A549 (cell line): ENCODE measurements around the gene F2. TPM values are rescaled to one million over a fixed set of nuclear protein-coding genes. Genes with fewer than 3 reads are reported as not detected.

Experiments used
- ATAC-seq, 2 experiments: fragments of 200-7000 bp in 1 of 2; fragments of >200 bp in 1 of 2; cut with Nextera tagmentation in 1 of 2; cut with Tn5 transposase in 1 of 2; 3 replicates each; pipeline versions ENCODE4 v1.8.0 to v1.9.1; 2018 to 2020; ENCODE audit warnings: mild to moderate bottlenecking in 1 of 2, moderate library complexity in 1 of 2
- CTCF ChIA-PET: fragments of 300-600 bp; sonication (Branson Sonifier 250); formaldehyde crosslinking; extraction: SDS; loops from one replicate; lab custom pipeline; 2021; ENCODE audit warnings: antibody characterized with exemption, inconsistent platforms; lab: Yijun Ruan, JAX
- POLR2A ChIA-PET: fragments of 350-600 bp; formaldehyde crosslinking; extraction: SDS; loops from one replicate; lab custom pipeline; 2021; ENCODE audit warnings: antibody characterized with exemption, inconsistent platforms; lab: Yijun Ruan, JAX
- DNase-seq, 2 experiments: peaks; one replicate each; pipeline versions ENCODE4 v3.0.0 to v3.0.0-alpha.2; 2011 to 2016; ENCODE audit warnings: low read depth in 1 of 2, low spot score in 1 of 2
- FAIRE-seq: peaks from 2 replicates; lab custom pipeline; 2011; peaks lifted over from hg19 to GRCh38; lab: Jason Lieb, UNC
- H3K27ac ChIP-seq, 2 experiments: fragments of >200 bp; sonication (Bioruptor Twin); formaldehyde crosslinking; 3 replicates each; pipeline ENCODE4 v1.5.1; 2016 to 2017
- H3K4me1 ChIP-seq: fragments of >200 bp; sonication (Bioruptor Twin); formaldehyde crosslinking; 3 replicates; pipeline ENCODE4 v1.6.1; 2016
- H3K4me2 ChIP-seq: fragments of >200 bp; sonication (Bioruptor Twin); formaldehyde crosslinking; 3 replicates; pipeline ENCODE4 v1.6.1; 2016
- H3K4me3 ChIP-seq: fragments of >200 bp; sonication (Bioruptor Twin); formaldehyde crosslinking; 3 replicates; pipeline ENCODE4 v1.5.1; 2016
- H3K9me3 ChIP-seq: fragments of >200 bp; sonication (Bioruptor Twin); formaldehyde crosslinking; 3 replicates; pipeline ENCODE4 v1.6.1; 2016
- ATOH8 ChIP-seq: fragments of 250-450 bp; sonication (Bioruptor Pico); IDR thresholded peaks from 2 replicates; pipeline ENCODE4 v1.5.0; 2020; ENCODE audit warnings: low read depth, mild to moderate bottlenecking, moderate library complexity
- CBX2 ChIP-seq: fragments of 200-600 bp; sonication (generic); IDR thresholded peaks from 2 replicates; pipeline ENCODE4 v1.6.1; 2016; ENCODE audit warnings: low read depth, mild to moderate bottlenecking, borderline replicate concordance
- EHMT2 ChIP-seq: fragments of 200-600 bp; sonication (generic); IDR thresholded peaks from 2 replicates; pipeline ENCODE4 v1.6.1; 2016; ENCODE audit warnings: antibody characterized with exemption, low read depth, mild to moderate bottlenecking, moderate library complexity
- FOSL2 ChIP-seq, 2 experiments: fragments of 450-650 bp in 1 of 2; fragments of >200 bp in 1 of 2; sonication (Bioruptor Twin) in 1 of 2; formaldehyde crosslinking; IDR thresholded peaks; 2 replicates each; pipeline versions ENCODE4 v1.5.0 to v1.6.1; 2016 to 2020; ENCODE audit warnings: mild to moderate bottlenecking in 1 of 2, moderate library complexity in 1 of 2
- HDAC2 ChIP-seq: fragments of 200-600 bp; sonication (generic); IDR thresholded peaks from 2 replicates; pipeline ENCODE4 v1.6.1; 2016
- HOXB5 ChIP-seq: fragments of 250-450 bp; sonication (Bioruptor Pico); IDR thresholded peaks from 2 replicates; pipeline ENCODE4 v1.5.0; 2020; ENCODE audit warnings: mild to moderate bottlenecking, moderate library complexity
- JUNB ChIP-seq: fragments of >200 bp; sonication (Bioruptor Twin); formaldehyde crosslinking; IDR thresholded peaks from 2 replicates; pipeline ENCODE4 v1.6.1; 2016
- NFE2L2 ChIP-seq: fragments of 150-350 bp; conservative IDR thresholded peaks from 2 replicates; pipeline ENCODE4 v1.6.1; 2014; ENCODE audit warnings: low read length
- NPAS2 ChIP-seq: fragments of 250-450 bp; sonication (Bioruptor Pico); IDR thresholded peaks from 2 replicates; pipeline ENCODE4 v1.8.0; 2022; ENCODE audit warnings: mild to moderate bottlenecking, moderate library complexity, borderline replicate concordance
- NR3C1 ChIP-seq: fragments of >200 bp; sonication (Bioruptor Twin); formaldehyde crosslinking; IDR thresholded peaks from 3 replicates; pipeline ENCODE4 v1.6.1; 2017
- POLR2A ChIP-seq: IDR thresholded peaks from 2 replicates; pipeline ENCODE4 v1.6.1; 2012; ENCODE audit warnings: mild to moderate bottlenecking, low read length
- RAD21 ChIP-seq, 2 experiments: fragments of >200 bp in 1 of 2; sonication (Bioruptor Twin) in 1 of 2; formaldehyde crosslinking in 1 of 2; IDR thresholded peaks in 1 of 2; conservative IDR thresholded peaks in 1 of 2; 2 replicates in 1 of 2; 3 replicates in 1 of 2; pipeline ENCODE4 v1.6.1; 2012 to 2018; ENCODE audit warnings: inconsistent platforms in 1 of 2
- RFX5 ChIP-seq: fragments of 450-650 bp; IDR thresholded peaks from 2 replicates; pipeline ENCODE4 v1.7.1; 2014; ENCODE audit warnings: antibody characterized with exemption, mild to moderate bottlenecking, moderate library complexity
- SREBF2 ChIP-seq: fragments of 450-650 bp; IDR thresholded peaks from 2 replicates; pipeline ENCODE4 v1.6.1; 2014; ENCODE audit warnings: mild to moderate bottlenecking, moderate library complexity
- TFCP2L1 ChIP-seq: fragments of 250-450 bp; sonication (Bioruptor Pico); IDR thresholded peaks from 2 replicates; pipeline ENCODE4 v1.5.0; 2021; ENCODE audit warnings: mild to moderate bottlenecking
- USF2 ChIP-seq: fragments of 450-650 bp; IDR thresholded peaks from 2 replicates; pipeline ENCODE4 v1.6.1; 2014; ENCODE audit warnings: antibody characterized with exemption
- ZC3H11A ChIP-seq: fragments of 450-650 bp; IDR thresholded peaks from 2 replicates; pipeline ENCODE4 v1.6.1; 2014; ENCODE audit warnings: antibody characterized with exemption, mild to moderate bottlenecking
- ZFP36 ChIP-seq: fragments of 450-650 bp; IDR thresholded peaks from 2 replicates; pipeline ENCODE4 v1.6.1; 2014; ENCODE audit warnings: borderline replicate concordance; ENCODE audit not compliant: partially characterized antibody
- ZSCAN20 ChIP-seq: fragments of 250-450 bp; sonication (Bioruptor Pico); IDR thresholded peaks from 2 replicates; pipeline ENCODE4 v1.8.0; 2022; ENCODE audit warnings: mild to moderate bottlenecking, moderate library complexity
- WGBS: methylation state at CpG from one replicate; pipeline ENCODE4 v1.1.6; 2017; ENCODE audit errors: missing lambda C conversion rate; 5-methylcytosine and 5-hydroxymethylcytosine counted together
- polyA plus RNA-seq, 4 experiments: library from polyadenylated mRNA; depleted of rRNA in 3 of 4; stranded (reverse); fragments of >200 nt; fragmentation: RNase III in 1 of 4; extraction: RNeasy Plus Mini Kit Qiagen cat#74134 plus additional on column Dnase treatment in 1 of 4; gene quantifications; 2 replicates in 3 of 4; 3 replicates in 1 of 4; pipeline ENCODE4 v1.2.3, GENCODE V29; 2011 to 2017
- TF ChIP-seq, protein P1 (sequence below): fragments of 150-350 bp; IDR thresholded peaks from 2 replicates; pipeline ENCODE4 v1.6.1; 2014; ENCODE audit warnings: low read depth, mild to moderate bottlenecking, low read length
- TF ChIP-seq, protein P2 (sequence below): fragments of >200 bp; sonication (Bioruptor Twin); formaldehyde crosslinking; IDR thresholded peaks from 3 replicates; pipeline ENCODE4 v1.5.1; 2016

The F2 gene
- polyA plus RNA-seq, 2 of the 4 experiments (the other 2 are of a cell fraction), result 2.5 to 3.8 TPM

DNA sequence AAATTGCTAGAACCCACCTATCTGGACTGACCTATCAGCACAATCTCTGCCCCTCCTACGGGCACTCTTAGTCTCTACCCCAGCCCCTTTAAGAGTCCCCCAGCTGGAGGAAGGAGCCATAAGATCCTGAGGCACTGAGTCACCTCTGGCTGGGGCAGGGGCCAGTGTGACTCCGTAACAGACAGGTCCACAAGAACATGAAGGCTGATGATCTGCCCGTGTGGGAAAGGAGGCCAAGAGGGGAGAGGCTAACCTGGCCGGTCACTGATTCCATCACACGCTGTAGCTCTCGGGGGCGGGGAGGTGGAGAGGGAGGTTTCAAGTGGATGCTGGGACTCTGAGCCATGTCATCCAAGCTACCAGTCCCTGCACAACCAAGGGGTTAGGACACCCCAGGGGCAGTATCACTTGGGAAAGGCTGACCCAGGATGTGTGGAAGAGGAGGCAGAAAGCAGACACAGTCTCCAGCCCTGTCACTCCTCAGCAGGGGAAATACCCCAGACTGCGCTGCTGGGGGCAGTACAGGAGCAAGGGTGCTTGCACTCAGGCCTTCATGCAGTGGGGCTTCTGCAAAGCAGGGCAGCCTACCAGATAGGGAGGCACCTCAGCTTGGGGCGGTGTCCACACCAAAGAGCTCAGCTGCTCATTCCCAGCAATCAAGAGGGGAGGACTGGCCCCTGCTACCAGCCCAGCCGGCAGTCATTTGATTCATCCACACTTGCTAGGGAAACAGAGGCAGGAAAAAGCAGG lies 40.8 kb upstream of the F2 start:
- POLR2A ChIA-PET, result no interaction called here
- no peak for FAIRE-seq
- CTCF ChIA-PET, result interaction anchor here (0.7 to 1.6 kb wide), 2 partner anchors 10 to 438 kb away, joined by 3 to 6 read pairs; no protein-coding TSS in a partner anchor
- peak in 1 of 2 experiments; percentile 30 for DNase-seq
- Histone ChIP-seq H3K4me1 (peaks cover 16% of the 10 kb centered on the region), H3K4me2 (no peak overlapping the region), H3K4me3 (no peak overlapping the region), H3K27ac (no peak overlapping the region)
- 75% methylated on average over 10 of the region's 10 CpGs for WGBS
- ATAC-seq, result peak; percentile 28 to 57
- TF ChIP-seq ZSCAN20 (CRISPR knock-in tag), result no peak
- TF ChIP-seq HDAC2, result no peak
- TF ChIP-seq RAD21 (conservative IDR thresholded peaks at IDR 0.05 in 1 of 2, IDR thresholded peaks at IDR 0.05 in 1 of 2), result peak in 1 of 2 experiments; percentile 36; a peak in 2 of 5 replicates
- TF ChIP-seq, all 56 proteins: peak for 1
- H3K9me3 ChIP-seq, result no peaks in the 10 kb centered on the region

DNA sequence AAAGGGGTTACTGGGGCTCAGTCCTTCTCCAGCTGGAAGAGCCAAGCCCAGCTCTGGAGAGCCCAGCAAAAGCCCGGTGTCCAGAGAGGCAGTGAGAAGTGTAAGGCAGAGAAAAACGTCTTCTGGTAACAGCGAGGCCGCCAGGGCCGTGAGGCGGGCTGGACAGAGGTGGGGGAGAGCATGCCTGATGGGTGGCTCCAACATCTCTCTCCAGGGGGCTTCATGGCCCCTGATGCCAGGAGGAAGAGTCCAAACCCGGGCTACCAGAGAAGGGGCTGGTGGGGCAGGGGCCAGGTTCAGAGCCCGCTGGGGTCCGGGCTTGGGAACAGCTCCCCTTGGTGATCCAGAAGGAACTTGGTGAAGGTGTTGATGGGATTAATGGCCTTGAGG lies 40.3 kb upstream of the F2 start:
- Histone ChIP-seq H3K27ac (no peak overlapping the region), H3K9me3 (no peaks in the 10 kb centered on the region), H3K4me1 (peaks cover 19% of the 10 kb centered on the region), H3K4me3 (no peak overlapping the region), H3K4me2 (no peak overlapping the region)
- DNase-seq, result no peak
- 96% methylated on average over 9 of the region's 9 CpGs for whole genome bisulfite sequencing
- no peak for ATAC-seq
- FAIRE-seq, result no peak
- ChIA-PET POLR2A (no interaction called here), CTCF (interaction anchor here (1.6 kb wide), 1 partner anchor 9 kb away, joined by 6 read pairs; no protein-coding TSS in a partner anchor)
- TF ChIP-seq CBX2 (no peak), FOSL2 (IDR thresholded peaks at IDR 0.05) (no peak), FOSL2 (CRISPR knock-in tag; IDR thresholded peaks at IDR 0.05) (no peak), RAD21 (conservative IDR thresholded peaks at IDR 0.05 in 1 of 2, IDR thresholded peaks at IDR 0.05 in 1 of 2) (no peak), ZFP36 (no peak), EHMT2 (no peak), NPAS2 (CRISPR knock-in tag) (no peak), RFX5 (no peak), USF2 (no peak), NR3C1 (no peak), HOXB5 (CRISPR knock-in tag) (no peak), JUNB (no peak), TFCP2L1 (CRISPR knock-in tag) (no peak), ATOH8 (CRISPR knock-in tag) (no peak), NFE2L2 (no peak), SREBF2 (no peak), POLR2A (no peak), ZC3H11A (no peak)
- TF ChIP-seq, protein P1, sequence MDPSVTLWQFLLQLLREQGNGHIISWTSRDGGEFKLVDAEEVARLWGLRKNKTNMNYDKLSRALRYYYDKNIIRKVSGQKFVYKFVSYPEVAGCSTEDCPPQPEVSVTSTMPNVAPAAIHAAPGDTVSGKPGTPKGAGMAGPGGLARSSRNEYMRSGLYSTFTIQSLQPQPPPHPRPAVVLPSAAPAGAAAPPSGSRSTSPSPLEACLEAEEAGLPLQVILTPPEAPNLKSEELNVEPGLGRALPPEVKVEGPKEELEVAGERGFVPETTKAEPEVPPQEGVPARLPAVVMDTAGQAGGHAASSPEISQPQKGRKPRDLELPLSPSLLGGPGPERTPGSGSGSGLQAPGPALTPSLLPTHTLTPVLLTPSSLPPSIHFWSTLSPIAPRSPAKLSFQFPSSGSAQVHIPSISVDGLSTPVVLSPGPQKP, result no peak
- TF ChIP-seq, protein P2, sequence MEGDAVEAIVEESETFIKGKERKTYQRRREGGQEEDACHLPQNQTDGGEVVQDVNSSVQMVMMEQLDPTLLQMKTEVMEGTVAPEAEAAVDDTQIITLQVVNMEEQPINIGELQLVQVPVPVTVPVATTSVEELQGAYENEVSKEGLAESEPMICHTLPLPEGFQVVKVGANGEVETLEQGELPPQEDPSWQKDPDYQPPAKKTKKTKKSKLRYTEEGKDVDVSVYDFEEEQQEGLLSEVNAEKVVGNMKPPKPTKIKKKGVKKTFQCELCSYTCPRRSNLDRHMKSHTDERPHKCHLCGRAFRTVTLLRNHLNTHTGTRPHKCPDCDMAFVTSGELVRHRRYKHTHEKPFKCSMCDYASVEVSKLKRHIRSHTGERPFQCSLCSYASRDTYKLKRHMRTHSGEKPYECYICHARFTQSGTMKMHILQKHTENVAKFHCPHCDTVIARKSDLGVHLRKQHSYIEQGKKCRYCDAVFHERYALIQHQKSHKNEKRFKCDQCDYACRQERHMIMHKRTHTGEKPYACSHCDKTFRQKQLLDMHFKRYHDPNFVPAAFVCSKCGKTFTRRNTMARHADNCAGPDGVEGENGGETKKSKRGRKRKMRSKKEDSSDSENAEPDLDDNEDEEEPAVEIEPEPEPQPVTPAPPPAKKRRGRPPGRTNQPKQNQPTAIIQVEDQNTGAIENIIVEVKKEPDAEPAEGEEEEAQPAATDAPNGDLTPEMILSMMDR, result no peak
